IPS-NIHi11 (cell line): Measurements from ENCODE around the gene THSD4.
"Not testable (repeated sequence)": the region's sequence is repeated elsewhere in the genome, so short reads cannot be mapped to it uniquely, and the experiment has no call there.

ENCODE experiments used
- DNase-seq: peaks from one replicate; pipeline ENCODE4 v3.0.0; 2012; ENCODE audit warnings: mixed read lengths, low spot score

The THSD4 gene

DNA sequence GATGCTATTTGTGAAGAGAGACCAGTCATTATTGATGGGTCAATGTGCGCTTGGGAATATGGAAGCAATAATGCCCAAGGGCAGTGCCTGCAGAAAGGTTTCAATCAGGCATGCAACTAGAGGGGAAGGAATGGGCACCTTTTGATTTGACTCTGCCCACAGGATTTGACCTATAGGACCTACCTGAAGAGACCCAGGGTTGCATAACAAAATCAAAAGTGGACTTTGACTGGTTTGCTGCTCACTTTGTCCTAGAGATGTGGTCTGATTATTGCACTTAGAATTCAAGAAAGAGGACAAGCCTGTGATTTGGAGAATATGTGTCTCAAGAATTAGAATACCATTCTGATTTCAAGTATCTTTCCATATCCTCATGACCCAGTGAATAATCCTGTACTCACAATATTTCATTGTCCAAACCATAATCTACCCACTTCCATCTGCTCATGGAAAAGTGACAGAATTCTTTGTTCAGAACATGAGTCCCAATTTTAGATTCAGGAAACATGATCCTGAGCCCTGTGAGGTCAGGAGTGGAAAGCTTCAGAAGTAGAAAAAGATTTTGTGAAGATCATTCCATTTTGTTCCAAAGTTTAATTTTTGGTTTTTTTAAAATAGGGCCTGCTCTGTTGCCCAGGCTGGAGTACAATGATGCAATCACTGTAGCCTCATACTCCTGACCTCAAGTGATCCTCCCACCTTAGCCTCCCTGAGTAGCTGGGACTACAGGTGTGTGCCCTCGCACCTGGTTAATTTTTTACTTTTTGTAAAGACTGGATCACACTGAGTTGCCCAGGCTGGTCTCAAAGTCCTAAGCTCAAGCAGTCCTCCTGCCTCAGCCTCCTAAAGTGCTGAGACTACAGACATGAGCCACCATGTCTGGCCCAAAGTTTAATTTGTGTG, 543.8 kb downstream of the THSD4 start:
- no peak for DNase-seq

DNA sequence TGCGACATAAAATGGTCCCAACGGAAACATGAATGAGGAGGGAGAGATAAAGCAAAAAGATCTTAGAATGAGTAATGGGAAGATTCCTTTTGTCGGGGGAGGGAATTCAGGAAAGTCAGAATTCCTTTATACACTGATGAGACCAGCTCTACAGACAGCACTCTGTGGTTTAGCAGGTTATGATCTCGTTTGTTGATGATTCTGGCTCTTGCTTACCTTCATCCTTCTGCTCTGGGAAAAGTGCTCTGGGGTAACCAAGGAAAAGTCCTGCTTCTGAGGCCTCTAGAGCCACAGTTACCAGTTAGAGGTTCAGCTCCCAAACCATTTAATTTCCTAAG, 544.4 kb downstream of the THSD4 start:
- no peak for DNase-seq

DNA sequence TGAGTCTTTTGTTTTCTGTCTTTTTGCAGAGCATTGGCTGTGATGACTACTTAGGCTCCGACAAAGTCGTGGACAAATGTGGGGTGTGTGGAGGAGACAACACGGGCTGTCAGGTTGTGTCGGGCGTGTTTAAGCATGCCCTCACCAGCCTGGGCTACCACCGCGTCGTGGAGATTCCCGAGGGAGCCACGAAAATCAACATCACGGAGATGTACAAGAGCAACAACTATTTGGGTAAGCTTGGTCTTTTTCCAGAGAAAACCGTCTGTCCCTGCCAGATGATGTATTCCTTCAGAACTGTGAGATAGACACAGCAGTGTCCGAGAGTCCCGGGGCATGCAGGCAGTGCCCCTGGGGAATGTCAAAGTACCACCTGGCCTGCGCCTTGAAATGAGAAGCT, 545.2 kb downstream of the THSD4 start:
- no peak for DNase-seq

DNA sequence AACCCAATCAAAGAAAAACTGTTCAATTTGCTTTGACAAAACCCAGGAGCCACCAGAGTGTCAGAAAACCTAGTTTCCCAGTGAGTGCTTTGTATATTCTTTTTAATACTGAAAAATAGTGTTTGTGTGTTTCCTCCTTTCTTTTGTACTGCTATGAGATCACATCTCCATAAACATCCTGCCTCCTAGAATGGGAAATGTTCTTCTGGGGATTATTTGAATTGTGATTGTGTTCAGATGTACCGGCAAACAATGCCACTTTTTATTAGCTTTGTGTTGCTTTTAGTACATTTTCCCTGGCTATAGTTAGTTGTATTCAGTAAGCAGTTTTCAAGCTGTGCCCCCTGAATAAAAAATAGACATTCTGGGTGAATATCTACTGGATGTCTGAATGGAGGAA, 547.0 kb downstream of the THSD4 start:
- DNase-seq: no peak

DNA sequence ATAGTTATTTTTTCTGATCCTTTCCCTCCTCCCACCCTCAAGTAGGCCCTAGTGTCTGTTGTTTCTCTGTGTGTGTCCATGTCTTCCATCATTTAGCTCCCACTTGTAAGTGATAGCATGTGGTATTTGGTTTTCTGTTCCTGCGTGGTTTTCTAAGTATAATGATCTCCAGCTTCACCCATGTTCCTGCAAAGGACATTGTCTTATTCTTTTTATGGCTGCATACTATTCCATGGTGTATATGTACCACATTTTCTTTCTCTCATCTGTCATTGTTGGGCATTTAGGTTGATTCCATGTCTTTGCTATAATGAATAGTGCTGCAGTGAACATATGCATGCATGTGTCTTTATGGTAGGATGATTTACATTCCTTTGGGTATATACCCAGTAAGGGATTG, 549.4 kb downstream of the THSD4 start:
- DNase-seq: no peak

DNA sequence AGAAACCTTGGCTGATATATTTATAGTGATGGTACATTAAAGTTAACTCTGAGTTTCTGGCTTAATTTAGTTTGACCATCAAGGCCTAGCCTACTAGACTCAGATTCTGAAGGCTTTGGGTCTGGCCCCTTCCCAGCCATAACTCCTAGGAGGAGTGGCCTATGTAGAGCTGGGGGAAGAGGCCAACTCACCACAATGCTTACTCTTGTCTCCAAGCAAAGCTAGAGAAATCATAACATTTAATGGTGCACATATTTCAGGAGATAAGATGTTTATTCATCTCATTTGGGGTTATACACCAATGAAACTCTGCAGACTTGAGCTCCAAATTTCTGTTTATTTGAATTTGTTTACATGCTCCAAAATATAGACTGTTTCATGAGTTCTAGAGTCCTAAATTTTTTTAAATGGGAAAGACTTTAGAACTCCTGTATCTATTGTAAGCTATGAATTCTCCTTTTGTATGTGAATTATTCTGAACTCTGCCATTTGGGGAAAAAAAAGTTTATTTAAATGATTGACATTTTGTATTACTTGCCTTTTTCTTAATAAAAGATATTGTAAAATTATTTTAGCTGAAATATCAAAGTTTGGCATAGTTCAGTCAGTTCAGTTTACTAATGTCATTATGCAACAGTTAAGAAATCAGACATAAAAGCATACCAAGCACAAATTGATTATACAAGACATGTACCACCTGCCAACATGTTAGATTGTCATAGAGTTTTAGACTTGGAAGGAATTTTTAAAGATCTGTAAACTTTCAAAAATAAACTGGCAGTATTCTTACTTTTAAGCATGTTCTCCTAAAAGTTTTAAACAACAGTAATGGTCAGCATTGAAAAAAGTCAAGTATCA, 551.7 kb downstream of the THSD4 start:
- DNase-seq: no peak

DNA sequence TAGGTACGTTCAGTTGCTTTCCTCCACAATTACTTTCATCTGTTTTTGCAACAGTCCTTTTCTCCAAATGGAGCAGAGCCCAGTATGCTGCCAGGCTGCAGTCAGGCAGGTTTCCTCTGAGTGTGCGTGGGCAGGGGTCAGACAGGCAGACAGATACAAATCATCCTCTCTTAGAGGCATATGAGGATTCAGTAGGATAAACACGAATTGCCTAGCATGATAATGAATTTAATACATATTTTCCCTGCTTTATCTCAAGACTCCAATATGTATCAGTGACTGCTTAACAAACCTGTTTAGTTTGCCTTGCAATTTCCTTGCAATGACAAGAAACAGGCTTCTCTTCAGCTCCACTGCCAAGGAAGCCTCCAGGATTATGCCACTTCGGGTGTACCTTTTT, 554.4 kb downstream of the THSD4 start:
- DNase-seq: no peak

DNA sequence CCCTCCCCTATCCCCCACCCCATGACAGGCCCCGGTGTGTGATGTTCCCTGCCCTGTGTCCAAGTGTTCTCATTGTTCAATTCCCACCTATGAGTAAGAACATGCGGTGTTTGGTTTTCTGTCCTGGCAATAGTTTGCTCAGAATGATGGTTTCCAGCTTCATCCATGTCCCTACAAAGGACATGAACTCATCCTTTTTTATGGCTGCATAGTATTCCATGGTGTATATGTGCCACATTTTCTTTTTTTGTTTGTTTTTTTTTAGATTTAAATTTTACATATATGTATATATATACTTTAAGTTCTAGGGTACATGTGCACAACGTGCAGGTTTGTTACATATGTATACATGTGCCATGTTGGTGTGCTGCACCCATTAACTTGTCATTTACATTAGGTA, 555.0 kb downstream of the THSD4 start:
- DNase-seq: not testable (repeated sequence)

DNA sequence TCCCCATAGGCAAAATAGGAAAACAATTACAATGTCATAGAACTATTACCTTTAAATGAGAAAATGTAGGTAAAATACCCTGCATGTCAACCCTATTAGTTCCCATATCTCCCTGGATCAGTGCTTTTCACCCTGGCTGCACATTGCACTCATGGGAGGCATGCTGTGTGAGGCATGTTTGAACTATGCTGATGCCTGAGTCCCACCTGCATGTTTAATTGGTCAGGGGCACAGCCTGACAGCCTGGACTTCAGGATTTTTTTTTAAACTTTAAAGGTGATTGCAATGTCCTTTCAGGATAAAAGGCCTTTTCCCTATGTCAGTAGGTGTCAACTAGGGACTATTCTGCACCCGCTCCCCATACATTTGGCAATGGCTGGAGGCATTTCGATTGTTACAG, 559.1 kb downstream of the THSD4 start:
- DNase-seq: no peak

DNA sequence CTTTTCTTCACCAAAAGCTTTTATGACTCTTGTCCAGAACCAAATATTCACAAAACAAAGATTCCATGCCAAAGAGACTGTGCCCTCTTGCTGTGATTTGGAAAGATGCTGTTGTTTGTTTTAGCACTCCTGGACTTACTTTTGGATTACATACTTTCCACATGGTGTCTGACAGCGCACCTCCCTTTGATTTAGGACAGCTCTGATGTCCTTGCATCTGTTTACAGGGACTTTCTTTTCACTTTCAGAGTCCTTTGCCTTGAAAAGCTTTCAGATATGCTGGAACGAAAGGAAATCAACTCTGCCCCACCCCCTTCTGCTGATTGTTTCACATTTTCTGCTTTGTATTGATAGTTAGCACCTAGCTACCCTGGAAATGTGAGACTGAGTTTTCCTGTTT, 562.1 kb downstream of the THSD4 start:
- DNase-seq: no peak

DNA sequence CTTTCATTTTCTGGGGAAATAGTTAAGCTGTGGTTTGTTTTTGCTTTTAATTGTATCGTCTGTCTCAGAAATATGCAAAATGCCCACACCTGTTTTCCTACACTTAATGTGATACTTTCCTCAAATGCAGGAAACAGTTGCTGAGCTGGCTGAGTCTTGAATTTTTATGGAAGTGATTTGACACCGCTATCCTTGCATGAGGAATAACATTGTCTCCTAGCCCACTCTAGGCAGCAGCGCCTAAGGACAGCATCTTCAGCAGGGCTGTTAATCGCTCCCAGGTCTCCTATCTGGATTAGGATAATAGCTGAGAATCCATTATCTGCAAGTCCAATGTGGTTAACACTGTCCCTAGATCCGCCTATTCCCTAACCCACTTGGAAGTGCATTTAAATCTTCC, 562.5 kb downstream of the THSD4 start:
- DNase-seq: no peak

DNA sequence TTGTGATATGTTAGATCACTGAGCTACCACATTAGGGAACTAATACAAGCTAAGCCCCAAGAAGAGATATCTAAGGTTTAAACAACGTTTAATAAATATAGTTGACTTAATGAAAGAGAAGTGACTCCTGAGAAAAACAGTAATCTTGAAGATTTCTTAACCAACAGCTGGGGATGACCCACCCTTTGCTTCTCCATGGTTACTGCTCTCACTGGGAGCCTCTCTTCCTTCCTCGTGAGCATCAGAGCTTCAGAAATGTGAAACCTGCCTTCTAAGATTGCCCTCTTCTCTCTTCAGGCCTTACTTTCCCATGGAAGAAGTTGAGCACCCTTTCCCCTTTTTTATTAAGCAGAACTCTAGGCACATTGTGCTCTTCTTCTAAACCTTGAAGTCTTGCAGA, 562.9 kb downstream of the THSD4 start:
- no peak for DNase-seq

DNA sequence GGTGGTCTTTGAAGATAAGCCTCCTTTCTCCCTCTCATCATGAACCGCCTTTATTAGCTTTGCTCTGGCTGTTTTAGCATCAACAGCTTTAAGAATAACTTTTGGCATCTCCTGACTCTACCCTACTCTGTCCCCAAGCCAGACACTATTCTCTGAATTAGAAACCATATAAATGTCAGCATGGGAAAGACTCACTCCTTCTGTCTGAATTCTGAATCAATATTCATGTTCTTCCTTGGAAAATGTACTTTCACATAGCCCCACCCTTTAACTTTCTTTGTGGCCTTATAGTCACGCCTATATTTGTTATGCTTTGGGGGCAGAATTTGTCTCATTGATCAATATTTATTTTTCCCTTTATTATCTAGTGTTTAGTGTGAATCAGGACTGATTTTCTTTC, 563.3 kb downstream of the THSD4 start:
- DNase-seq: no peak

DNA sequence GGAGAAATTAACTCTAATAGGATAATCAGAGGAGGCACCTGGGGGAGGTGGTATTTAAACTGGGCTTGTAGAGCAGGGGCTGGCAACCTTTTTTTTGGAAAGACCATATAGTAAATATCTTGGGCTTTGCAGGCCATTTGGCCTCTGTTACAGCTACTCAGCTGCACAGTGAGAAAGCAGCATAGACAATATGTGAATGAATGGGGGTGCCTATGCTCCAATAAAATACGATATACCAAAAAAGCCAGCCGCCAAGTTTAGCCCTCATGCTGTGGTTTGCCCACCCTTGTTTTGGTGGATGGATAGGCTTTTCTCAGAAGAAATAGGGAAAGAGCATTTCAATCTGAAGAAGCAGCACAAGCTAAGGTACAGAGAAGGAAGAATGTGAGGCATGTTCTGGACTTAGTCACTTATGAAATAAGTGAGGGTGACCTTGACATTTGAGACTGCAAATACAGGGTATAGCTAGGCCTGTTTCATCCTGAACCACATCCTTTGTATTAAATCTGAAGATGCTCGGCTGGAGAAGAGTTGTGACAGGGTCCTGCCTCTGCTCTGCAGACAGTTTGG, 564.0 kb downstream of the THSD4 start:
- no peak for DNase-seq

DNA sequence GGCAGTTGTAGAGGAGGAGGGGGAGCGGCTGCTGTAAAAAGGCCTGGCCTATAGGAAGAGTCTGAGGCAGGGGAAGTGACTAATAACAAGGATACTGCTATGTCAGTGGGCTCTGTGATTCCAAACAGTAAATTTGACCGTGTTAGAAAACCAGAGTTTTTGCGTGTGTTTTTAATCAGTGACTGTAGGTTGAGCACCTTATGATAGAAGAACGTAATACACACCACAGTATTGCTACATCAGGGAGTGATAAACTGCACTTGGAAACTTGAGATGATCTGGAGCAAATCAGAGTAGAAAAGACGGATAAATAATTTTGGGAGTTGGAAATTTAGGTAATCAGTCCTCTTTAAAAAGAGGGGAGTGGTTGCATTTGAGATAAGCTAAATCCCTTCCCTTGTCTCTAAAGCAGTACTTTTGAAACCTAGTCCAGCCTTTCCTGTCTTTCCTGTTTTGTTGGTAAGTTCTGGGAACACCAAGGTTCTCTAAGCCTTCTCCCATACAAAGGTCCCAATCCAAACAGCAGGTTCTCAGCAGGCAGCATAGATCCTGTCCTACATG, 564.6 kb downstream of the THSD4 start:
- DNase-seq: peak; percentile 32

DNA sequence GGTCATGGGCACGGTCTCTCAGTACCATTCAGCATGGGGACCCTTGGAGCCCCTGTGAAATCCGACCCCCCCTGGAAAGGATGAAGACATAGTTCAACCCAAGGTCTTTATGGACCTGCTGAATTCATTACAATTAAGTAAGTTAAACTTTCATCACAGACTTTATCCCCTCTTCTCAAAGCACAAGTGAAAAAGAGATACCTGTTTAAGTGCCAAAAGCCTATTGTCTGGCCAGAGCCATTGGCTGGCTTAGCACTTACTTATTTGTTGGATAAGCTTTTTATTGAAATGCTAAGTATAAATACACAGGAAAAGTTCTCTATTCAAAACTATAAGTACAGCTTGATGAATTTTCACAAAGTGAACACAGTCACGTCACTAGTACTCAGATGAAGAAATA, 566.7 kb downstream of the THSD4 start:
- no peak for DNase-seq

DNA sequence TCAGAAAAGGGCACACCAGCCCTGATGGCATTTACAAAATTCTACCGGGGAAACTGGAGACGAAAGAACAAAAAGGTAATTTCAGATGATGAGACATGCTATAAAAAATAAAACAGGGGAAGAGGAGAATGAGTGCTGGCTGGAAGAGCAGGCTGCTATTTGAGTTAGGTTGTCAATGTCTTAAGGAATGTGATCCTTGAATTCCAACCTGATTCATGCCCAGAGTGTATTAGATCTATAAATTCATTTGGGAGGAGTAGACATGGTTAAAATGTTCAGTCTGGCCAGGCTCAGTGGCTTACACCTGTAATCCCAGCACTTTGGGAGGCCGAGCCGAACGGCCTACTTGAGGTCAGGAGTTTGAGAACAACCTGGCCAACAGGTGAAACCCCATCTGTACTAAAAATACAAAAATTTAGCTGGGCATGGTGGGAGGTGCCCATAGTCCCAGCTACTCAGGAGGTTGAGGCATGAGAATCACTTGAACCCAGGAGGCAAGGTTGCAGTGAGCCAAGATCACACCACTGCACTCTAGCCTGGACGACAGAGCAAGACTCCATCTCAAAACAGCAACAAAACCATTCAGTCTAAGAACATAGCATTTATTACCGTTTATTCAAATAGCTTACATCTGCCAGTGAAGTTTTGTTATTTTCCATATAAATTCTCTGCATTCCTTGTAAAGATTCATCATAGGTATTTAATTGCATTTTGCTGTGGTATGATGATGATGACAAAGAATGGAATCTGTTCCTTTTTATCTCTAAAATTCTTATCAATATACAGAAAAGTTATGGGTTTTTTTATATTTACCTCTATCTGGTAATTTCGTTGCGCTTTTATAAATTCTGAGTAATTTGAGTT, 568.4 kb downstream of the THSD4 start:
- no peak for DNase-seq

DNA sequence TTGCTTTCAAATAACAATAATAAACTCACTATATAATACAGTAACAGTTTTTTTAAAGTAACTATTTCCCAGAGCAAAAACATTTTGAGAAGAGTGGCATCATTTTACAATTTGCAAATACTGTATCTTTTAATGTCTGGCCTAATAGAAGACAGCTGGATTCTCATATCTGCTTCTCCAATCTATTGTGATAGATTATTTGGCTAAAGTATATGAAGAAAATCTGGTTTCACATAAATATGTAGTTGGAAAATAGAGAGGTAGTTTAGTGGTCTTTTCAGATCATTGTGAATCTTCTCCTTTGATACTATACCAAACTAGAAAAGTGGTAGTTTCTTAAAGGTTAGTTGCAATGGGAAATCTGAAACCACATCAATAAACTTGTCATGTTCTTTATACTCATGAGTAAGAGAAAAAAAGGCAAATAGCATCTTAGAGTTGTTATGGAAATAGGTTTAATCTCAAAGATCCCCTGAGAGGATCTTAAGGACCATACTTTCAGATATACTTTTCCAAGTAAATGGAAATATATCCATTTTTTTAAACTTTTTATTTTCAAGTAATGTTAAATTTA, 570.2 kb downstream of the THSD4 start:
- no peak for DNase-seq

DNA sequence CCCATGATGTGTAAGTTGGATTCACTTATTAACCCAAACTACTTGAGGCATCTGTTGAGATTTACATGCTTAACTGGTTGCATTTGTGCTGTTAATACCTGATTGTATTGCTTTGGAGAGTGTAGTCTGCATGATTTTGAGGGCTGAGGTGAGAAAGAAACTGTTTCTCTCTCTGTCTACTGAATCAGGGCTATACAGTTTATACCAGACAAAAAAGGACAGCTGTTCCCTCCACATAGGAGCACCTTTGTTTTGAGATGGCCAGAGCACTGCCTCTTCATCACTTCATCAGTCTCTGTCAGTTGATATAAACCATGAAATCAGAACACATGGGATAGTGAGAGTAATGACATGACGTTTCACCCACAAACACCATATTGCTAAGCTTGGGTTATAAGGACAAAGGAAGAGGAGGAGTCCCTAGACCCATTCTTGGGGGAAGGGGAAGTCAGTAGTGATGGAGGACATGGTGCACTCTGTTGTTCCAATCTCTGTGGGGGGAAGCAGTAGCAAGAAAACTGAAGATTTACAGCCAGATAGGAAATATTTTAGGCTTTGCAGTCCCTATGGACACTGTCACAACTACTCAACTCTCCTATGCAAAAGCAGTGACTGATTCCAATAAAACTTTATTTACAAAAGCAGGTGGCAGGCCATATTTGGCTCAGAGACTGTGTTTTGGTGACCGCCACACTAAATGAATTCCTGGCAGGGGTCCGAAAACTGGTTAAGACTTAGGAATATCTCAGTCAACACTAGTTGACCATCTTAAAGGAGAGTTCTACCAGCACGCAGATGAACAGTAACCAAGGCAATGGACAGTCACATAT, 571.2 kb downstream of the THSD4 start:
- DNase-seq: no peak

DNA sequence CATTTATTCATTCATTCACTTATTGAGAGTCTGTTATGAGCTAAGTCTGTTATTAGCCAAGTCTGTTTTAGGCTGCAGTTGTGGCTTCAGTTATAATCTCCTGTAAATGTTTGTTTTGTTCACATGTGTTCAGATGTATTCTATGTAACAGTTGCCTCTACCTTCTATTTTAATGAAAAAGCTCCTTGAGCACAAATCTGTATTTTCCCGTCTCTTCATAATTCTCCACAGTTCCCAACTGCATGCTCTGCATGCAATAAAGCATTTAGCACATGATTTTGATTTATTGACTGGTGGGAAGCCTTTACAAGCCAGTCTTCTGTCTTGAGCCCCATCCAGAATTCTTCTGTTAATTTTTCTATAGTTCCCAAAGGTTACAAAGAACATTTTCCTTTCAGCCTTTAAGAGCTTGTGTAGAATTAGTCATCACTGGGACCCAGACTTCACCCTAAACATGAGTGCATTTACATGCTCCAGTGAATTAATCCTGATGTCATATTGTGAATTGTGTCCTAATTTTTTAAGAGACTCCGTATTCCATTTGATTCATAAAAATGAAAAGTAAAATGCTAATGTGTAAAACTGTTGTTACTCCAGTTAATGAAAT, 572.7 kb downstream of the THSD4 start:
- no peak for DNase-seq
